ENCODE results near the gene FBLN2. TPM values are rescaled to one million over a fixed set of nuclear protein-coding genes. Genes with fewer than 3 reads are reported as not detected.

FBLN2 gene
- polyA plus RNA-seq, 2 of the 4 experiments (the other 2 are of a cell fraction): 1.1 to 2.7 TPM

- ChIA-PET POLR2A (no interaction called here), CTCF (interaction anchor here (9.7 to 14.0 kb wide), 2 partner anchors 17 to 137 kb away, joined by 80 to 98 read pairs; no protein-coding TSS in a partner anchor)
- Histone ChIP-seq H3K4me1 (no peaks in the 10 kb centered on the region), H3K9me3 (no peaks in the 10 kb centered on the region), H3K27ac (no peak overlapping the region), H3K4me3 (no peak overlapping the region), H3K4me2 (no peak overlapping the region)
- ATAC-seq (no peak), FAIRE-seq (no peak), DNase-seq (ENCODE audit: low read depth in 1 of 2, low spot score in 1 of 2) (no peak)
- TF ChIP-seq ZFP36 (IDR thresholded peaks at IDR 0.05; ENCODE audit: borderline replicate concordance, partially characterized antibody) (no peak), RARB (CRISPR knock-in tag; IDR thresholded peaks at IDR 0.05) (no peak), BCL3 (IDR thresholded peaks at IDR 0.05) (no peak), HMGXB4 (CRISPR knock-in tag; IDR thresholded peaks at IDR 0.05; ENCODE audit: borderline replicate concordance) (no peak), POLR2AphosphoS2 (conservative IDR thresholded peaks at IDR 0.05; ENCODE audit: low read length) (no peak), PBX3 (IDR thresholded peaks at IDR 0.05) (no peak), KDM1A (IDR thresholded peaks at IDR 0.05; ENCODE audit: low read depth) (no peak), POLR2A (IDR thresholded peaks at IDR 0.05; ENCODE audit: low read length) (no peak), ZC3H11A (IDR thresholded peaks at IDR 0.05) (no peak), ESRRA (IDR thresholded peaks at IDR 0.05; ENCODE audit: borderline replicate concordance, low read length) (no peak), MAX (IDR thresholded peaks at IDR 0.05) (no peak), CEBPB (IDR thresholded peaks at IDR 0.05) (no peak), SMC3 (IDR thresholded peaks at IDR 0.05) (no peak), MAFK (IDR thresholded peaks at IDR 0.05; ENCODE audit: partially characterized antibody) (no peak), ZNF302 (CRISPR knock-in tag; IDR thresholded peaks at IDR 0.05) (no peak), MAZ (IDR thresholded peaks at IDR 0.05; ENCODE audit: borderline replicate concordance, low read depth, low read length) (no peak), FOSB (CRISPR knock-in tag; IDR thresholded peaks at IDR 0.05) (no peak), RCOR1 (IDR thresholded peaks at IDR 0.05; ENCODE audit: low read depth, low read length) (no peak), TP53 (CRISPR knock-in tag; IDR thresholded peaks at IDR 0.05) (no peak)
- WGBS (ENCODE audit: missing lambda C conversion rate): 67% methylated on average over 6 of the region's 7 CpGs
Observed at GRCh38 chr3:13512451-13512850, 36.5 kb upstream of the FBLN2 start.

GRCh38 chr3:13513051-13513912, 35.6 kb upstream of the FBLN2 start:
- WGBS (ENCODE audit: missing lambda C conversion rate): 88% methylated on average over 11 of the region's 20 CpGs

More at GRCh38 chr3:13513051-13513912, 35.6 kb upstream of the FBLN2 start:
- H3K9me3 ChIP-seq: no peaks in the 10 kb centered on the region
- no peak overlapping the region for H3K4me3 ChIP-seq
- CTCF ChIA-PET: interaction anchor here (1.2 to 14.0 kb wide), 4 partner anchors 12 to 137 kb away, joined by 3 to 98 read pairs (median 42); no protein-coding TSS in a partner anchor
- FAIRE-seq: no peak
- no peaks in the 10 kb centered on the region for H3K4me1 ChIP-seq
- DNase-seq (ENCODE audit: low read depth in 1 of 2, low spot score in 1 of 2): no peak
- no peak overlapping the region for H3K4me2 ChIP-seq
- no peak overlapping the region for H3K27ac ChIP-seq
- ATAC-seq: no peak
- POLR2A ChIA-PET: no interaction called here
- TF ChIP-seq KDM5A (IDR thresholded peaks at IDR 0.05) (no peak), HDAC2 (IDR thresholded peaks at IDR 0.05) (no peak)

Data from A549 (cell line).